ENCODE results near the gene CTDNEP1.

The CTDNEP1 gene

DNA sequence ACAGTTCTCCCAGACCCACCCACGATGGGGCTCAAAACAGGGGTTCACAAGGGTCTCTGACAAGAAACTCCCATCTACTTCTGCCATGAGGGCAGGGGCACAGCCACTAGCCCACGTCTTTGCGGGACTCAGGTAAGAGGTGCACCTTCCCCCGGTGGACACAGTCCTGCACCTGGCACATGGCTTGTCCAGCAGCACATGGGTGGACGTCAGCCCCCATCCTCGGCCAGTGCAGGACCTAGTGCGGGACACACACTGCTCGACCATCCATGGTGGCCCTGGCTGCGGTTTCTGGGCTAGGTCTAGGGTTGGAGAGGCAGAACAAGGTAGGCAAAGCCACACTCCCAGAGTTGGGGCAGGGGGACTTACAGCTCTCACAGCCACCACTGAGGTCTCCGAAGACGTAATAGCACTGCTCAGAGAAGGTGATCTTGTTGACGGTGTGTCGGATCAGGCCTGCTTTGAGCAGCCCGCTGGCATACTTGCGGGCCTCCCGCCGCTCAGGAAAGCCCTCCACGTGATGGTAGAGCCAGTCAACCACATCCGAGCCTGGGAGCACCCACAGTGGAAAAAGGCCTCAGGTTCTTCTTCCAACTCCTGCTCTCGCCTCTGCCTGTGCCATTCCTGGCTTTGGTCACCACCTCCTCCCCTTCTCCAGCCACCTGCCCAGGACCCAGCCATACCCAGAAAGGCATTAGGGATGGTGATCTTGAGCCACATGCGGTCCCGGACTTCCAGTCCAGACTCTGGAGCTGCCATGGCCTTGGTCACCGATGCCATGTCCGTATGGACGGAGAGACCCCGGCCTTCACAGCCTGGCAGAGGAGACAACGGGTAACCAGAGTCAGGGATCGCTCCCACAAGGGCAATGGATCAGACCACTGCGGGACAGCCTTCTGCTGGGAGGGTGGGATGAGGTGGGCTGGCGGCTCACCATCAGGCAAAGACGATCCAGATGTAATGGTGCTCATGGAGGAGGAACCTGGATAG, 24.5 kb downstream of the CTDNEP1 start:
- no peak for DNase-seq

DNA sequence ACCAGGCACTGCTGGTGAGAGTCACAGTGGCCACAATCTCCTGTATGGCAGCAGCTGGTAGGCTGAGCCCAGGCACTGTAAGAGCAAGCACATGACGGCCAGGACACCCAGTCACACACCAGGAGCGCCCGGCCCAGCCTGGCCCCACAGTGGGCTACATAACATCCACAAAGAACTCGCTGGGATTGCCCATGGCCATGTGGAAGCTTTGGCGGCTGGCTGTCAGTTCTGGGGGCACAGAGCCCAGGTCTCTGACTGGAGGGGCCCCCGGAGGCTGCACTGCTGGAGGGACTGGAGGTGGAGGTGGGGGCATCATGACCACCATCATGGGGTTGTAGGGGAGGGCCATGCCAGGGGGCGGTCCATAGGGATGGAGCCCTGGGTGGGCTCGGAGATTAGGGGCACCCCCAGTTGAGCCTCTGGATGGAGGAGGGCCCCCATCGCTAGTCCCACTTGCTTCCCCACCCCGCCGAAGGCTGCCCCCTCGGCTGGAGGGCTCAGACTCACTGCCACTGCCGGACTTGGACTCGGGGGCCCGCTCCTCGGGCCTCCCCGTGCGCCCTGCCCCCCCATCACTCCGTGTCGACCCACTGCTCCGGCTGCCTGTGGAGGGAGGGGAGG, 25.7 kb downstream of the CTDNEP1 start:
- DNase-seq, result peak; percentile 4

DNA sequence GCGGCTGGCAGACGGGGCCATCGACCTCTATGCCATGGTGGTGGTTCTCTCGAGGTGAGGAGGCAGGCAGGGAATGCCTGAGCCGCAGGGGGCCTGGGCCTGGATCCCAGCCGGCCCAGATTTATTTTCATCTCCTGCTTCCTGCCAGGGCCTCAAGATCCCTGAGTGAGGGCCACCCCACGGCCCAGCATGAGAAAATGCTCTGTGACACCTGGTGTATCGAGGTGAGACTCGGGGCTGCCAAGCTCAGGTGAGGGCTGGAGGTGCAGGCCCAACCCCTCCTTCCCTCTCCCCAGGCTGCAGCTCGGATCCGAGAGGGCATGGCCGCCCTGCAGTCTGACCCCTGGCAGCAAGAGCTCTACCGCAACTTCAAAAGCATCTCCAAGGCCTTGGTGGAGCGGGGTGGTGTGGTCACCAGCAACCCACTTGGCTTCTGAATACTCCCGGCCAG, 26.8 kb downstream of the CTDNEP1 start:
- no peak for DNase-seq

DNA sequence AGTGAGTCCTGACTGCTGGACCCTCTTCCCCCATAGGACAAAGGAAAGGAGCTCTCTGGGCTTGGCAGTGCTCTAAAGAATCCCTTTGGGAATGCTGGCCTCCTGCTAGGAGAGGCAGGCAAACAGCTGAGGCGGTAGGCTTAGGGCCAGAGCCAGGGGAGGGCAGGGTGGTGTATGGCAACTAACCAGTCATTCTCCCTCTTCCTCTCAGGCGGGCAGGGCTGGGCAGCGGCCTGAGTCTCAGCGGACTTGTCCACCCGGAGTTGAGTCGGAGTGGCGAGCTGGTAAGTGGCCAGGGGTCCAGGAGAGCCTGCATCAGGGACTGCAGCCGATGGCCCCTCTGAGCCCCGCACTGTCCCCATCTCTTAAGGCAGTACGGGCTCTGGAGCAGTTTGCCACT, 27.4 kb downstream of the CTDNEP1 start:
- DNase-seq, result peak; percentile 2

DNA sequence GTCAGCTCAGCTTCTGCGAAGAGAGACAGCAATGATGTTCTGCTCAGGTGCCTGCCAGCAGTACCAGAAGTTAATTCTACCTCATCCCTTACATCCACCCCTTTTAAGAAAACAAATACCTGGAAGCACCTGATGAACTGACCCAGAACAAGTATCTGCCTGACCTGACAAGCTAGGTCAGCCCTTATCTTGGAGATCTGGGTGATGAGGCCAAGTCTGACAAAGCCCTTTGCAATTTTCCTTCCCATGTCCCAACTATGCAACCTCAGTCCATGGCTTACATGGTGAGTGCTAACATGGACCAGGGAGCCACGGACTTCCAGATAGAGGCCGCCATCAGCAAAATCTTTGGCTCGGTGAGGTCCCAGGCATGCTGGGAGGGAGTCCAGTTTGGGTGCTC, 28.2 kb downstream of the CTDNEP1 start:
- no peak for DNase-seq

DNA sequence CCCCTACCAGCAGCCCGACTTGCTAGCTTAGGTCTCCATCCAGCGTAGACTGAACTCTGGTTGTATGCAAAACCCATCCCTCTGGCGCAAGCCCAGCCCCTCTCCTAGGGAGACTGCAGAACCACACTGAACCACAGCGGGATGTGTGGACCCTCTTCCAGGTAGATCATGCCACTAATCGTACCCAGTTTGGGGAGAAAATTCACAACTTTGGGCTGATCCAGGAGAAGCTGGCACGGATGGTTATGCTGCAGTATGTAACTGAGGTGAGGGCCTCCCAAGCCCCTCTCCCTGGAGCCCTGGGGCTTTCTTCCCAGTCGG, 28.6 kb downstream of the CTDNEP1 start:
- DNase-seq, result no peak

DNA sequence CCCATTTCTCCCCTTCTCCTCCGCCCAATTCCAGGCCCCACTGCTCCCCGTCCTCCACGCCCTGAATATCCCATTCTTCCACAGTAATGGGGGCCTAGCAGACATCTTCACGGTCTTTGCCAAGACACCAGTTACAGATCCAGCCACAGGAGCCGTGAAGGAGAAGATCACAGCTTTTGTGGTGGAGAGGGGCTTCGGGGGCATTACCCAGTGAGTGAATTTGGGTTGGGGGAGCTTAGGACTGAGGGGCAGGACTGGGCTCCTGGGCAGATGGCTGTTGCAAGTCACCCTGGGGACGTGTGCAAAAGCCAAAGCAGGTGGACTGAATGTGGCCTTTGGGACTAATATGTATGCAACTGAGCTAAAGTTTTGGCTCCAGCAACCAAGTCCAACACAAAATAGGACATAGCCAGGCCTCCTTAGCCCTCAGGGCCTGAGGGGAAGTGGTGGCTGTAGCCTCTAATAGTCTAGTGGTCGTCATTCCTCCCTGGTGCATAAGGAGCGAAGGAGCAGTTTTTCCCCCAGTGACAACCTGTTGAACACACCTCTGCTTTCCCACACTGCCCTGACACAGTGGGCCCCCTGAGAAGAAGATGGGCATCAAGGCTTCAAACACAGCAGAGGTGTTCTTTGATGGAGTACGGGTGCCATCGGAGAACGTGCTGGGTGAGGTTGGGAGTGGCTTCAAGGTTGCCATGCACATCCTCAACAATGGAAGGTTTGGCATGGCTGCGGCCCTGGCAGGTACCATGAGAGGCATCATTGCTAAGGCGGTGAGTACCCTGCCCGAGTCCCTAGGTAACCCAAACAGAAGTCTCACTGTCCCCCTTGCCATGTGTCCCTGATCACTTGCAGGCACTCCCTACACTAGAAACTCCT, 29.2 kb downstream of the CTDNEP1 start:
- peak; percentile 1 for DNase-seq

DNA sequence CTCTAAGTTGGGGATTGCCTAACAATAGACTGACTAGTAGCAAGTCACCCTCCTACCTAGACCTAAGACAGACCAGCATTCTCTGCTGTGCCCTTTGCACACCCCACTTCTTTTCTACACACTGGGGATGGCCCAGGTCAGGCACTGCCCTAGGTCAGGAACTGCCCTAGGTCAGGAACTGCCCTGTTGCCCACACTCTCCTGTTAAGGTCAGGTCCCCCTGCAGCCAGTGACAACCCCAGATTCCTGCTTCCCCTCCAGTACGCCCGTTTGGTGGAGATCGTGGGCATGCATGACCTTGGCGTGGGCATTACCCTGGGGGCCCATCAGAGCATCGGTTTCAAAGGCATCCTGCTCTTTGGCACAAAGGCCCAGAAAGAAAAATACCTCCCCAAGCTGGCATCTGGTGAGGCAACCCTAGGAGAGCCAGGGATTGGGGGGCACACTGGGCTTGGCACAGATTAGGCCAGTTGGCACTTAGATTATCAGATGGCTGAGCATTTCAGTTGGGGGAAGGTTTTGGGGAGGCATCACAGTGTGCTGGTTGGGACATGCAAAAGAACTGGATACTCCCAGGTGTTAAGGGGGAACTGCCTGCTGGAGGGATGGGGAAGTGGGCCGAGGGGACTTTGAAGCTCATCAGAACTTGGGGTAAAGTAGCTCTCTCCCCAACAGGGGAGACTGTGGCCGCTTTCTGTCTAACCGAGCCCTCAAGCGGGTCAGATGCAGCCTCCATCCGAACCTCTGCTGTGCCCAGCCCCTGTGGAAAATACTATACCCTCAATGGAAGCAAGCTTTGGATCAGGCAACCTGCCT, 30.0 kb downstream of the CTDNEP1 start:
- no peak for DNase-seq

DNA sequence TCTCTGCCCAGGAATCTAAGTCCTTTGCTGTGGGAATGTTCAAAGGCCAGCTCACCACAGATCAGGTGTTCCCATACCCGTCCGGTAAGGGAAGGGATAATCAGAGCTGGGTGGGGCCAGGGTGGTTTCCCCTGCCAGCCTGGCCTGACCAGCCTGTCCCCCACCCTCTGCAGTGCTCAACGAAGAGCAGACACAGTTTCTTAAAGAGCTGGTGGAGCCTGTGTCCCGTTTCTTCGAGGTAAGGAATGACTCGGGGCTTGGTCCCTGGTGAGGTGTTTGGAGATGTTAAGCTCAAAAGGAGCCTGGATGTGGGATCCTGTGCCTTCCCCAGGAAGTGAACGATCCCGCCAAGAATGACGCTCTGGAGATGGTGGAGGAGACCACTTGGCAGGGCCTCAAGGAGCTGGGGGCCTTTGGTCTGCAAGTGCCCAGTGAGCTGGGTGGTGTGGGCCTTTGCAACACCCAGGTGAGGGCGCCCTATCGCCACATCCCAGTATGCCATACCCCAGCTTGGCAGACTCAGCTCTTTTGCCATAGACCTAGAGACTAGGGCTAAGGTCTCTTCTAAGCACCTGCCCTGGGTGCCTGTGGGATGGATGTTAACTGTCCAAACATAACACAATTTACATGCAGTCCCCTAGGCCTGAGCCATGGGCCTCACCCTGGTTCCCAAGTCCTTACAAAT, 30.8 kb downstream of the CTDNEP1 start:
- peak; percentile 70 for DNase-seq

DNA sequence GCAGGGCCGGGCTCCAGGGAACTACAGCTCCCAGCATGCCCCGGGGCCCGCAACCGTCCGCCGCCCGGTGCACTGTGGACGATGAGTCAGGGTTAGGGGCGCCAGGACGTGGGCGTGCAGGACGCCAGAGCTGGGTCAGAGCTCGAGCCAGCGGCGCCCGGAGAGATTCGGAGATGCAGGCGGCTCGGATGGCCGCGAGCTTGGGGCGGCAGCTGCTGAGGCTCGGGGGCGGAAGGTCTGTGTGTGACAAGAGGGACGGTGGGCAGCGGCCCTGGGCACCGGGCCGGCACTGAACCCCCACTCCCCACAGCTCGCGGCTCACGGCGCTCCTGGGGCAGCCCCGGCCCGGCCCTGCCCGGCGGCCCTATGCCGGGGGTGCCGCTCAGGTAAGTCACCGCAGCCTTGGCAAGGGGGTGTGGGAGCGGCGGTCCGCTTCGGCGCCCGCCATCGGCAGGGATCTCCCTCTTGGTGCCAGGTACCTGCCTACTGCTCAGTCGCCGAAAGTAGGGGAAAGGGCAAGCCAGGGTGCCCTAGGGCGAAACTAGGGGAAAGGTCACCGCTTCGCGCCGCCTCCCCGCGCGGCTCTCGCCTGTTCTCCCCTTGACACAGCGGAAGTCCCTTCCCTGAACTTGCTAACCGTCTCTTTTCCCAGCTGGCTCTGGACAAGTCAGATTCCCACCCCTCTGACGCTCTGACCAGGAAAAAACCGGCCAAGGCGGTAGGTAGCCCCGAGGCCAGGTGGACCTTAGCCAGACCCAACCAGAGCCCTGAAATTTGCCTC, 31.5 kb downstream of the CTDNEP1 start, which contains the start of the genes ACADVL and DLG4:
Gene ACADVL, plus strand, starts transcription at position 127 of the 781 bp plus-strand sequence. Its CDS starts 47 bp downstream, at position 174.
Gene DLG4, minus strand, starts transcription at position 25 of the 781 bp plus-strand sequence.
- DNase-seq, result peak; percentile 93

DNA sequence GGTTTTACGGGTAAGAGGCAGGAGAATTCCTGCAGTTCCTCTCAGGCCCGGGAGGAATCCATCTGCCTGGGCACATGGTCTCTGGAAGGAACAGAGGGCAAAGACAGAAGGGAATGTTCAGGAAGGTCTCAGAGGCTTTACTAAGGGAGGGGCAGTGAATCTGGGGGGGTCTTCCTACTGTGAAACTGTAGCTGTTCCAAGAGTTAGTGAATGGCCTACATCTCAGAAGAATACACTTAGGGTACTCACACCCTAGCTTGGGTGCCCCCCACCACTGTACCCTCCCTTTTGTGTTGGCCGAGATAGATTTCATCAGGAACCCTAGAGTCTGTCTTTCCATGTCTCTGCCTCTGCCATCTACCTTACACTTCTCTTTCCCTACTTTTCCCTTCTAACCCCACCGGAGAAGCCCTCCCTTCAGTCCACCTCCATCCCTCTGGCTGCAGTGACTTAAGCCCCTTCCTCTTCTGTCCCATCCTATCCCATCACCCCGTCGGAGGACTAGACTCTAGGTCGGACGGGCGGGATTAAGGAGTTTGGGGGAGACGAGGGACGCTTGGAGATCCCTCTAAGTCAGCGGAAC, 32.2 kb downstream of the CTDNEP1 start:
- DNase-seq, result no peak

DNA sequence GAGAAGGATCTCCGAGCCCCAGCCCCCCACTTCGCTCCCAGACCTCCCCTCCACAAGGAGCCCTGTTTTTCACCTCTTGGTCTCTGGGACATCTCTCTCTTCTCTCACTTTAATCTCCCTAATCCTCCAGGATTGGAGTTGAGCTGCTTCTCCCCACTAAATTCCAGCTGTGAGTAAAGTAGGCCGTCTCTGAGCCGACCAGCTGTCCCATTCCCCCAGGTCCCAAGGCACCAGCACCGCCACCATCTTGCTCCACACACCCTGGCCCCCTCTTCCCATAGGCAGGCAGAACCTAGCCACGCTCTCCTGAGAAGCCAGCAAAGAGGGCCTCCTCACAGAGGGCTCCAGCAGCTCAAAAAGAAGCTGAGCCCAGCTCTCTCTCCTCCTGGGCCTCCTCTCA, 32.8 kb downstream of the CTDNEP1 start:
- DNase-seq, result no peak

DNA sequence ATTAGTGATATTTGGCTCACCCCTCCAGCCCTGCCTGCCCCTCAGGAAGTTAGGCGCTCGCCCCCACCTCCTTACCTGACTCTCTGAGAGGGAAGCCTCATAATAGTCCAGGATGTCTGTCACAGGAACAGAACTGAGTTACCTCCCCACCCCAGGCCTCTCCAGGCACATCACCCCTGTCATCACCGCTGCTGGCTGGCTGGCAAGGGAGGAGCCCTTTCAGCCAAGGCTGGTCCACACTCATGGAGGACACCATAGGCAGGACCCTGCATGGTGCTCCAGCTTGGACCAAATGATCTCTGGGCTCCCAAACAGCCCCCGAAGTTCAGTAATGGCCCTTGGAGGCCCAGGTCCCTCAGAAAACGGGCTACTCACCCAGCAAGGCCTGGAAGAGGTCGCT, 33.4 kb downstream of the CTDNEP1 start:
- DNase-seq, result no peak

DNA sequence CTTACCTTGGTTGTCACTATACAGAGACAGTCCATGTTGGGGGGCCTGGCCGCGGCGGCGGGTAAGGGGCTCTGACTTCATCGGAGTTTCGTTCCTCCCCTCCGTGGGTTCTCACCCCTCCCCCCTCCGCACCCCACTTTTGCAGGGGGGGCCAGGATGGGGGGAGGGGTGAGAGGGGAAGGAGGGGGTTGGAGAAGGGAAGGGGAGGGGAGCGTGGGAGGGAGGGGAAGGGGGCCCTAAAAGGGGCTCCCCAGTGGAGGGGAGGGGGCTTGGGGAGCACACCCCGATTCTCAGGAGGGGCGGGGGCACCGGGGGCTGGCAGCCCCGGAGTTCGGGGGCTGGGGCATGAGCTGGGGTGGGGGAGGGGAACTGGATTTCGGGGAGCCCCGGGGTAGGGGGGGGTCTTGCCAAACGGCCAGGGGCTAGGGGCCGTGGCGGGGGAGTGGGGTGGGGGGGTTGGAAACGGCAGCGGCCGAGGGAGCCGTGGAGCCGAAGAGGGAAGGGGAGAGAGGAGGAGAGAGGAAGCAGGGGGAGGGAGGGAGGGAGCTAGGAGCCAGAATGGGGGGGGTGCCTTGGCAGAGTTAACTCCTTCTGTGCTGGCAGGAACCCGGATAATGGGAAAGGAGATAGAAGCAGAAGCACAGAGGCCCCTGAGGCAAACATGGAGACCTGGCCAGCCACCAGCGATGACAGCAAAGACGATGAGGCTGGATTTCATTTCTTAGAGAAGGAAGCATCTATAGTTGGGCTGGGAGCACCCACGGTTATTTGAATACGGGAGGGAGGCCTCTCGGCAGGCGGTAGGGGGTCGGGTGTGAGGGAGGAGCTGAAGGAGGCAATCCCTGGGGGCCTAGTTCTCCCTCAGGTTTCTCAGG, 34.2 kb downstream of the CTDNEP1 start:
- DNase-seq, result peak; percentile 40

DNA sequence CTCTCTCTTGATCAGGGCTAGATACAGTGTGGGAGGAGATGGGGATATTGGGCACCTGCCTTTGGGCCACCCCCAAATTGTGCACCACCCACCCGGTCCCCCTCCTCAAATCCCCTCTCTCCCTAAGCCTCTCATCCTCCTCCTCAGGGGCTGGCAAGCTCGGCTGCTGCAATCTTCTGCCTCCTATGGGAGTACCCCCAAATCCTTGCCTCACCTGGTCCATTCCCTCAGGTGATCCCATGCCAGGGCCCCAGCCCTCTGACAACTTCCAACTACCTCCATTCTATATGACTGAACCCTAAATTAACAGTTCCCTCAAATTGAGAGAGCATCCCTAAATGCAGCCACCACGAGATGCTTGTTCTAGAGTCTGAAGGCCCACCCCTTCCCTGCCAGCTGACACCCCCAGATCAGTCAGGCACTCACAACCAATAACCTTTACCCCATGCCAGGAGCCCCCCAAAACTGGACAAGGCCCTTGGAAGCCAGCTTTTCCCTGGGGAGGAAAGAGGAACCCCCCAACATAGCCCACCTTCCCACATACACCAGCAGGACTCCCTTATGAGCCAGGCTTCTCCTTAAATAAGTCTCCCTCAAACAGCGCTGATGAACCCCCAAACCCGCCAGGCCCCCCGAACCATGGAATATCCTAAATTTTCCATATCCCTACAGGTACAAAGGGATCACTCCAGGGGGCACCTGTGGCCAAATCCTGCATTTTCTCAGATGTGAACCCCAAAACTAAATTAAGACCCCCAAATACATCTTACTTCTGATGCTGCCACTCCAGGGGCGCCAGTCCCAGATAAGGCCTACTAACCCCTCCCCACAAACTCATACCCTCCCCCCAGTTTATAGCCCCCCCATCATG, 35.1 kb downstream of the CTDNEP1 start:
- DNase-seq, result no peak

DNA sequence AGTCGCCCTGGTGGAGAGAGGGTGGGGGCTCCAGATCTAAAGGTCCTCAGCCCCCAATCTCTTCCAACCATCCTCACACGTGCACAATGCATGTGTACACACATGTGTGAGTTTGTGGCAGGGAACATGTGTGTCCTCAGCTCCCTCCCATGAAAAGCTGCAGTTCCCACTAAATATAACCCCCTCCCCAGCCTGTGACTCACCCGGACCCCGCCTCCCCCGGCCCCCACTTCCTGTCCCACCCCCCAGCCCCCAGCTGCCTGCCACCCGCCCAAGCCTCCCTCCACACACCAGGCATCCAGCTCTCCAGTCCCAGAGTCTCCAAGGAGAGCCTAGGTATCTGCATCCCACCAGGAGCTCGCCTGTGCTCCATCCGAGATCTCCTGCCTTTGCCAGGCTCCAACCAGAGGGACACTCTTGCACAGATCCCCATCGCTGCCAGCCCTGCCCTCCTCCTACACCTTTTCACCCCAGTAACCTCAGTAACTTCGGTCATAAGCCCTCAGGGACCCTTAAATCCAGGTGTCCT, 35.8 kb downstream of the CTDNEP1 start:
- DNase-seq, result no peak

DNA sequence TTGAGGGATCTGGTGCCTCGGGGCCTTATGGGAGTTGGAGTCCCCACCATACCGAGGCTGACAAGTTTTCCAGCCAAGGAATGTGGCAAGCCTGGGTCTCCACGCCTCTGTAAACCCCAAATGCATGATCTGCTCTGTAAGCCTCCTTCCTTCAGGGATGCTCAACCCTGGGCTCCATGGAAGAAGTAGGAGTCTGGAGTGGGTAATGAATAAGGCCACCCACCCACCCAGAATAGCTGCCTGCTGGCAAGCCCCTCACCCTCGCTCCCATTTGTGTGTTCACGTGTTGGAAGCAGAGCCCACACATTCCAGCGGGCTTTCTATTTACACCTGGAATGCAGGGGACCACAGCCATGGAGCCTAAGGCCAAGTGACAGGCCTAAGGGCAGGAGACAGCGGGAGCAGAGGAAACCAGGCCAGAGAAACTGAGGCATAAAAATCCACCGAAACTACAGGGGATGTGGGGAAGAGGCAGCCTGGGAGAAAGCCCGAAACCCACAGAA, 36.3 kb downstream of the CTDNEP1 start:
- DNase-seq, result no peak

Data from stimulated activated CD4-positive, alpha-beta T cell treated with anti-CD3 and anti-CD28 coated beads, Interleukin-15, amount 100 ng/mL, for 24 hours (primary cell).